Keratinocyte (primary cell): Measurements from ENCODE around the gene KCNH1. TPM values are rescaled to one million over a fixed set of nuclear protein-coding genes. Genes with fewer than 3 reads are reported as not detected.

Experiments used
- DNase-seq: peaks from one replicate; pipeline ENCODE4 v3.0.0-alpha.2; 2011; ENCODE audit warnings: low read depth, missing footprints, low spot score
- FAIRE-seq: peaks from 2 replicates; lab custom pipeline; 2011; peaks lifted over from hg19 to GRCh38; lab: Jason Lieb, UNC
- H2AFZ ChIP-seq: 2 replicates; pipeline ENCODE4 v1.6.0; 2012; ENCODE audit warnings: low read length, control low read depth, inconsistent platforms; ENCODE audit not compliant: control insufficient read depth
- H3K27ac ChIP-seq: 2 replicates; pipeline ENCODE4 v1.5.1; 2011; ENCODE audit warnings: low read length; ENCODE audit not compliant: control insufficient read depth, insufficient read depth
- H3K27me3 ChIP-seq: 3 replicates; pipeline ENCODE4 v1.6.0; 2011; ENCODE audit warnings: low read length; ENCODE audit not compliant: control insufficient read depth, insufficient read depth; ENCODE audit errors: extremely low read depth
- H3K36me3 ChIP-seq, 2 experiments: 2 replicates in 1 of 2; 3 replicates in 1 of 2; pipeline ENCODE4 v1.5.1; 2011; ENCODE audit warnings: low read length in 2 of 2, mild to moderate bottlenecking in 1 of 2; ENCODE audit not compliant: control insufficient read depth in 2 of 2, insufficient read depth in 2 of 2; ENCODE audit errors: extremely low read depth in 1 of 2
- H3K4me1 ChIP-seq: 3 replicates; pipeline ENCODE4 v1.5.1; 2011; ENCODE audit warnings: low read length; ENCODE audit not compliant: control insufficient read depth, insufficient read depth; ENCODE audit errors: extremely low read depth
- H3K4me2 ChIP-seq: 3 replicates; pipeline ENCODE4 v1.6.0; 2011; ENCODE audit warnings: low read depth, low read length; ENCODE audit not compliant: control insufficient read depth, insufficient read depth; ENCODE audit errors: extremely low read depth
- H3K4me3 ChIP-seq, 3 experiments: fragments of 200-600 bp in 1 of 3; sonication (generic) in 1 of 3; 2 replicates in 2 of 3; 3 replicates in 1 of 3; pipeline ENCODE4 v1.5.1; 2011 to 2016; ENCODE audit warnings: low read length in 3 of 3, mild to moderate bottlenecking in 3 of 3, control low read depth in 2 of 3, inconsistent platforms in 1 of 3, low read depth in 1 of 3, mixed read lengths in 1 of 3, mixed run types in 1 of 3, moderate library complexity in 1 of 3; ENCODE audit not compliant: control insufficient read depth in 2 of 3, insufficient read depth in 2 of 3; ENCODE audit errors: extremely low read depth in 1 of 3
- H3K79me2 ChIP-seq: 2 replicates; pipeline ENCODE4 v1.6.0; 2012; ENCODE audit warnings: low read length; ENCODE audit not compliant: control insufficient read depth, insufficient read depth
- H3K9ac ChIP-seq: 3 replicates; pipeline ENCODE4 v1.6.0; 2011; ENCODE audit warnings: low read length; ENCODE audit not compliant: control insufficient read depth, insufficient read depth; ENCODE audit errors: extremely low read depth
- H3K9me1 ChIP-seq: 3 replicates; pipeline ENCODE4 v1.6.0; 2011; ENCODE audit warnings: low read length; ENCODE audit not compliant: control insufficient read depth, insufficient read depth; ENCODE audit errors: extremely low read depth
- H3K9me3 ChIP-seq: 2 replicates; pipeline ENCODE4 v1.5.1; 2012; ENCODE audit warnings: low read depth, low read length; ENCODE audit not compliant: control insufficient read depth
- H4K20me1 ChIP-seq: 3 replicates; pipeline ENCODE4 v1.6.0; 2011; ENCODE audit warnings: low read length; ENCODE audit not compliant: control insufficient read depth, insufficient read depth; ENCODE audit errors: extremely low read depth
- EZH2 ChIP-seq: IDR thresholded peaks from one replicate; pipeline ENCODE4 v1.6.1; 2012; ENCODE audit warnings: inconsistent platforms, mild to moderate bottlenecking, low read length, moderate library complexity
- dilution Hi-C: fragments of 300-500 bp; cut with MboI; formaldehyde crosslinking; loops from one replicate; pipeline ENCODE4 v1.7.0; 2020; ENCODE audit warnings: low sequenced_read_pairs; ENCODE audit not compliant: extremely low pct_ligation_motif_present
- polyA plus RNA-seq, 5 experiments: library from polyadenylated mRNA; depleted of rRNA in 3 of 5; stranded (reverse) in 3 of 5; stranded (forward) in 1 of 5; unstranded in 1 of 5; fragments of >200 nt; gene quantifications; 1 replicate in 1 of 5; 2 replicates in 3 of 5; 3 replicates in 1 of 5; pipeline versions ENCODE4 v1.2.1 to v1.2.3, GENCODE V29; 2011 to 2012; ENCODE audit warnings: missing spikeins in 2 of 5, low read depth in 1 of 5, low replicate concordance in 1 of 5
- TF ChIP-seq, protein P1 (sequence below), 3 experiments: IDR thresholded peaks in 1 of 3; conservative IDR thresholded peaks in 1 of 3; optimal IDR thresholded peaks in 1 of 3; 2 replicates in 2 of 3; 3 replicates in 1 of 3; pipeline versions ENCODE3 to v1.5.1; 2011; ENCODE audit warnings: low read length in 3 of 3, mild to moderate bottlenecking in 3 of 3, moderate library complexity in 2 of 3, control low read depth in 1 of 3, inconsistent platforms in 1 of 3; ENCODE audit not compliant: insufficient read depth in 2 of 3; ENCODE audit errors: extremely low read depth in 1 of 3

The KCNH1 gene
- polyA plus RNA-seq, 1 donor (not counting 4 experiments of a cell fraction or from before 2014, with no cell fraction given), result not detected

DNA sequence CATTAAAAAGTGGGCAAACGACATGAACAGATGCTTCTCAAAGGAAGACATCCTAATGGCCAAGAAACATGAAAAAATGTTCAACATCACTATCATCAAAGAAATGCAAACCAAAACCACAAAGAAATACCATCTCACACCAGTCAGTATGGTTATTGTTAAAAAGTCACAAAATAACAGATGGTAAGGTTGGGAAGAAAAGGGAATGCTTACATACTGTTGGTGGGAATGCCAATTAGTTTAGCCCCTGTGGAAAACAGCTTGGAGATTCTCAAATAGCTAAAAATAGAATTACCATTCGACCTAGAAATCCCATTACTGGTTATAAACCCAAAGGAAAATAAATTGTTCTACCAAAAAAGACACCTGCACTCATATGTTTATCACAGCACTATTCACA is 369.4 kb downstream of the KCNH1 start:
- Histone ChIP-seq H3K4me3 (no peak overlapping the region), H3K4me1 (no peaks in the 10 kb centered on the region), H3K79me2 (no peaks in the 10 kb centered on the region), H3K36me3 (no peaks in the 10 kb centered on the region), H3K27ac (no peak overlapping the region), H3K9me3 (no peaks in the 10 kb centered on the region), H3K9ac (no peak overlapping the region), H3K9me1 (no peaks in the 10 kb centered on the region), H4K20me1 (no peaks in the 10 kb centered on the region), H2AFZ (no peak overlapping the region), H3K4me2 (no peak overlapping the region), H3K27me3 (no peaks in the 10 kb centered on the region)
- FAIRE-seq, result no peak
- no peak for TF ChIP-seq EZH2
- TF ChIP-seq, protein P1, sequence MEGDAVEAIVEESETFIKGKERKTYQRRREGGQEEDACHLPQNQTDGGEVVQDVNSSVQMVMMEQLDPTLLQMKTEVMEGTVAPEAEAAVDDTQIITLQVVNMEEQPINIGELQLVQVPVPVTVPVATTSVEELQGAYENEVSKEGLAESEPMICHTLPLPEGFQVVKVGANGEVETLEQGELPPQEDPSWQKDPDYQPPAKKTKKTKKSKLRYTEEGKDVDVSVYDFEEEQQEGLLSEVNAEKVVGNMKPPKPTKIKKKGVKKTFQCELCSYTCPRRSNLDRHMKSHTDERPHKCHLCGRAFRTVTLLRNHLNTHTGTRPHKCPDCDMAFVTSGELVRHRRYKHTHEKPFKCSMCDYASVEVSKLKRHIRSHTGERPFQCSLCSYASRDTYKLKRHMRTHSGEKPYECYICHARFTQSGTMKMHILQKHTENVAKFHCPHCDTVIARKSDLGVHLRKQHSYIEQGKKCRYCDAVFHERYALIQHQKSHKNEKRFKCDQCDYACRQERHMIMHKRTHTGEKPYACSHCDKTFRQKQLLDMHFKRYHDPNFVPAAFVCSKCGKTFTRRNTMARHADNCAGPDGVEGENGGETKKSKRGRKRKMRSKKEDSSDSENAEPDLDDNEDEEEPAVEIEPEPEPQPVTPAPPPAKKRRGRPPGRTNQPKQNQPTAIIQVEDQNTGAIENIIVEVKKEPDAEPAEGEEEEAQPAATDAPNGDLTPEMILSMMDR (optimal IDR thresholded peaks at IDR 0.05 in 1 of 3, IDR thresholded peaks at IDR 0.05 in 1 of 3, conservative IDR thresholded peaks at IDR 0.05 in 1 of 3; ENCODE audit: extremely low read depth in 1 of 3, insufficient read depth in 2 of 3, low read length in 3 of 3), result no peak
- DNase-seq, result no peak
- dilution Hi-C loops, result no loop called here

DNA sequence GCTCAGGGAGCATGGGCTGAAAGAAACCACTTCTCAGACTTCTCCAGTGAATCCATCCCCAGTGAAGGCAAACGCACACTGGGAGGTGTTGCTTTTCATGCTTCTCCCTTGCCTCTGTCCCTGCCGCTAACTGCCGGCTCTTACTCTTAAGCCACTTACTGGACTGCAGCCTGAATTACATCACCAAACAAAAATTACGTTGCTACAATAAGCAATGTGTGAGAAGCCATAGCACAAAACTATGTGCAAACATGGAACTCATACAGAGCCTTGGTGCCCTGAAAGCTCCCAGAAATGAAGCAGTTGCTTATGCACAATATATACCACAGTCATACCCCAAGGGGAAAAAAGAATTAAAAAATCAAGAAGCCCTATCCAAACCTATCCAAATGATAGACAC is 375.2 kb downstream of the KCNH1 start:
- TF ChIP-seq, protein P1 (optimal IDR thresholded peaks at IDR 0.05 in 1 of 3, IDR thresholded peaks at IDR 0.05 in 1 of 3, conservative IDR thresholded peaks at IDR 0.05 in 1 of 3; ENCODE audit: extremely low read depth in 1 of 3, insufficient read depth in 2 of 3, low read length in 3 of 3), result no peak
- no peak for TF ChIP-seq EZH2

More for the DNA sequence above, 375.2 kb downstream of the KCNH1 start:
- H3K36me3 ChIP-seq, result no peaks in the 10 kb centered on the region
- no peaks in the 10 kb centered on the region for H3K27me3 ChIP-seq
- H4K20me1 ChIP-seq, result no peaks in the 10 kb centered on the region
- H3K4me2 ChIP-seq, result no peak overlapping the region
- no peaks in the 10 kb centered on the region for H3K4me1 ChIP-seq
- no peak overlapping the region for H3K9ac ChIP-seq
- H3K79me2 ChIP-seq, result no peaks in the 10 kb centered on the region
- no peaks in the 10 kb centered on the region for H3K9me3 ChIP-seq
- DNase-seq, result no peak
- no peak overlapping the region for H3K4me3 ChIP-seq
- H3K27ac ChIP-seq, result no peak overlapping the region
- no peak overlapping the region for H2AFZ ChIP-seq
- no peak for FAIRE-seq
- dilution Hi-C loops, result no loop called here
- no peaks in the 10 kb centered on the region for H3K9me1 ChIP-seq
